Esophagus squamous epithelium (tissue), 4 donors: ENCODE measurements around the gene C1orf122.

Experiments
- POLR2A ChIP-seq, 4 donors: fragments of 450-650 bp; IDR thresholded peaks; one replicate each; pipeline ENCODE4 v1.6.1; 2017; ENCODE audit warnings: antibody characterized with exemption in 4 of 4, mild to moderate bottlenecking in 4 of 4, moderate library complexity in 3 of 4
- TF ChIP-seq, protein P1 (sequence below), 6 experiments: fragments of 450-650 bp in 4 of 6; fragments of 200-600 bp in 2 of 6; sonication (generic) in 2 of 6; IDR thresholded peaks; one replicate each; pipeline ENCODE4 v1.5.1; 2016 to 2019; ENCODE audit warnings: antibody characterized with exemption in 6 of 6, mild to moderate bottlenecking in 4 of 6, moderate library complexity in 4 of 6

DNA sequence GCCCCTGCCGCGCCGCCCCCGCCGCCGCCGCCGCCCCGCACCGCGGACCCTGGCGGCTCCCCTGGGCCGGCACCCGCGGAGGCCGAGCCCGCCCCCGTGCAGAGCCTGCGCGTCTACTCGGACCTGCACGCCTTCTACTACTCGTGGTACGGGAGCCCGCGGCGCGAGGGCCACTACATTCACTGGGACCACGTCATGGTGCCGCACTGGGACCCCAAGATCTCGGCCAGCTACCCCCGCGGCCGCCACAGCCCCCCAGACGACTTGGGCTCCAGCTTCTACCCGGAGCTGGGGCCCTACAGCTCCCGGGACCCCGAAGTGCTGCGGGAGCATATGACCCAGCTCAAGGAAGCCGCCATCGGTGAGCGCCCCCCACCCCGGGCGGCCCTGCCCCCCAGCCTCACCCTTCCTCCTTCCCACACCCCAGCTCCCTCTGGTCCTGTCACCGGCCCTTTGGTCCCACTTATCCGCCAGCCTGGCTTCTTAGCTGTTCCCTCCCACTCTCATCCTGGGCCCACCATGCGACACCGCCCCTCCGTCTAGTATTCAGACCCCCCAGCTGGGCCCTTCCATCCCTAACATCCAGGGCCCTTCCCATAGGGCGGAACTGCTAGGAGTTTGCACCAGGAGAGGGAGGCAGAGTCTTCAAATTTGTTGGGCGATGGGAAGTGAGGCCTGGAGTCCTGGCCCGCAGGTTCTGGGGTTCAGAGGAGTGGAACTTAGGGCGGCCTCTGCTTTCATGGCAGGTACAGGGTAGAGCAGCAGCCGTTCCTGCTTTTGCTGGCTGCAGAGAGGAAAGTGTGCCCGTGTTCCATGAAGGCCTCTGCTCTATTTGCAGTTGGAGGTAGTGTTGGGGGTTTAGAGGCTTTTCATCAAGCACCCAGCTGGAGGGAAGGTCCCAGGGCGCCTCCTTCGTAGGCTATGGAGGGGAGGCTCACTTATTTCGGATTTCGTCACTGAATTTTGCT, 12.9 kb upstream of the C1orf122 start:
- TF ChIP-seq, protein P1, sequence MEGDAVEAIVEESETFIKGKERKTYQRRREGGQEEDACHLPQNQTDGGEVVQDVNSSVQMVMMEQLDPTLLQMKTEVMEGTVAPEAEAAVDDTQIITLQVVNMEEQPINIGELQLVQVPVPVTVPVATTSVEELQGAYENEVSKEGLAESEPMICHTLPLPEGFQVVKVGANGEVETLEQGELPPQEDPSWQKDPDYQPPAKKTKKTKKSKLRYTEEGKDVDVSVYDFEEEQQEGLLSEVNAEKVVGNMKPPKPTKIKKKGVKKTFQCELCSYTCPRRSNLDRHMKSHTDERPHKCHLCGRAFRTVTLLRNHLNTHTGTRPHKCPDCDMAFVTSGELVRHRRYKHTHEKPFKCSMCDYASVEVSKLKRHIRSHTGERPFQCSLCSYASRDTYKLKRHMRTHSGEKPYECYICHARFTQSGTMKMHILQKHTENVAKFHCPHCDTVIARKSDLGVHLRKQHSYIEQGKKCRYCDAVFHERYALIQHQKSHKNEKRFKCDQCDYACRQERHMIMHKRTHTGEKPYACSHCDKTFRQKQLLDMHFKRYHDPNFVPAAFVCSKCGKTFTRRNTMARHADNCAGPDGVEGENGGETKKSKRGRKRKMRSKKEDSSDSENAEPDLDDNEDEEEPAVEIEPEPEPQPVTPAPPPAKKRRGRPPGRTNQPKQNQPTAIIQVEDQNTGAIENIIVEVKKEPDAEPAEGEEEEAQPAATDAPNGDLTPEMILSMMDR (IDR thresholded peaks at IDR 0.05) = no peak
- no peak for TF ChIP-seq POLR2A (IDR thresholded peaks at IDR 0.05)
